Thyroid gland (tissue), 4 donors: ENCODE measurements around the gene TMEFF2.

Experiments
- CTCF ChIP-seq, 6 experiments: fragments of 200-600 bp in 3 of 6; fragments of 450-650 bp in 3 of 6; sonication (generic) in 3 of 6; IDR thresholded peaks; one replicate each; pipeline ENCODE4 v1.5.1; 2016 to 2019; ENCODE audit warnings: antibody characterized with exemption in 6 of 6, mild to moderate bottlenecking in 2 of 6, inconsistent platforms in 1 of 6, moderate library complexity in 1 of 6
- POLR2A ChIP-seq, 2 donors: fragments of 450-650 bp; IDR thresholded peaks; one replicate each; pipeline ENCODE4 v1.6.1; 2017; ENCODE audit warnings: antibody characterized with exemption in 2 of 2, mild to moderate bottlenecking in 2 of 2, moderate library complexity in 1 of 2

GRCh38 chr2:192161656-192162290 is 33.0 kb downstream of the TMEFF2 start:
- TF ChIP-seq CTCF (IDR thresholded peaks at IDR 0.05) (no peak), POLR2A (IDR thresholded peaks at IDR 0.05) (no peak)
